SU-DHL-6 (cell line): ENCODE data around the gene FARS2.

ENCODE experiments used
- CTCF ChIP-seq: fragments of 200-600 bp; sonication (generic); IDR thresholded peaks from one replicate; pipeline ENCODE4 v1.5.1; 2017; ENCODE audit warnings: antibody characterized with exemption, mild to moderate bottlenecking, low read length, moderate library complexity; ENCODE audit not compliant: insufficient read depth, poor library complexity, severe bottlenecking
- EZH2phosphoT487 ChIP-seq: fragments of 200-600 bp; sonication (generic), shearing (Covaris generic); conservative IDR thresholded peaks from 2 replicates; pipeline ENCODE4 v1.6.1; 2018; ENCODE audit warnings: mild to moderate bottlenecking, antibody characterized with exemption, low read length, moderate library complexity, mixed read lengths

DNA sequence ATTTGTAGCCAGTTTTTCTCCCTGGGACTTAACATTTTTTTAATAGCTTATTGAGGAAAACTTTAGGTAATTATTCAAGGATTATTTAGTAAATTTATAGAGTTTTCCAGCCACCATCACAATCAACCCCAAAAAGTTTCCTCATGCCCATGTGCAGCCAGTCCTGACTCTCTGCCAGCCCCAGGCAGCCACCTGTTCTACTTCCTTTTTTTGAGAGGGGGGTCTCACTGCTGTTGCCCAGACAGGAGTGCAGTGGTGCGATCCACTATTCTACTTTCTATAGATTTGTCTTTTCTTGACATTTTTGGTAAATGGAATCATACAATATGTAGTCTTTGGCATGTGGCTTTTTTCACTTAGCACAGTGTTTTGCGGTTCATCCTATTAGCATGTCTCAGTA, 200.1 kb downstream of the FARS2 start:
- TF ChIP-seq CTCF (no peak), EZH2phosphoT487 (no peak)
